VCaP (cell line): Measurements from ENCODE around the gene DNAJB5.
"Not testable (repeated sequence)": the region's sequence is repeated elsewhere in the genome, so short reads cannot be mapped to it uniquely, and the experiment has no call there.

Source experiments
- H3K27ac ChIP-seq: fragments of 450-650 bp; 2 replicates; pipeline ENCODE4 v1.5.1; 2017
- TF ChIP-seq, protein P1 (sequence below): fragments of 450-650 bp; conservative IDR thresholded peaks from 2 replicates; pipeline ENCODE4 v1.5.1; 2017; ENCODE audit warnings: mild to moderate bottlenecking, moderate library complexity

The DNAJB5 gene

DNA sequence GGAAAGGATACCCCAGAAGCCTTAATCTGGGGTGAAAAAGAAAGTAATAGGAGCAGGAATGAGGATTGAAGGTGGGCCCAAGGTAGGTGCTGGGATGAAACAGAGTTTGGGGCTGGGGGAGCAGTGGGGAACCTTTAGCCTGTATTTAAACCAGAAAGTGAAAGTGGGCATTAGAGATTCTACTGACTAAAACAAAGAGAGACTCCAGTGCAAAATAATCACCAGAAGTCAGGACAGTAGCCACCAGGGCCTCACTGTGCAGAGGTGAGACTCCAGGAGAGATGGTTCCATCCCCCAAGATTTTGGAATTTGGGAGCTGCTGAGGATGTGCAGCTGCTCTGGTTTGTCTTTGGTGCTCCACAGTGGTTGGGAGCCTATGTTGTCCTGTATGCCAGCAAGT is 13.1 kb downstream of the DNAJB5 start:
- TF ChIP-seq, protein P1, sequence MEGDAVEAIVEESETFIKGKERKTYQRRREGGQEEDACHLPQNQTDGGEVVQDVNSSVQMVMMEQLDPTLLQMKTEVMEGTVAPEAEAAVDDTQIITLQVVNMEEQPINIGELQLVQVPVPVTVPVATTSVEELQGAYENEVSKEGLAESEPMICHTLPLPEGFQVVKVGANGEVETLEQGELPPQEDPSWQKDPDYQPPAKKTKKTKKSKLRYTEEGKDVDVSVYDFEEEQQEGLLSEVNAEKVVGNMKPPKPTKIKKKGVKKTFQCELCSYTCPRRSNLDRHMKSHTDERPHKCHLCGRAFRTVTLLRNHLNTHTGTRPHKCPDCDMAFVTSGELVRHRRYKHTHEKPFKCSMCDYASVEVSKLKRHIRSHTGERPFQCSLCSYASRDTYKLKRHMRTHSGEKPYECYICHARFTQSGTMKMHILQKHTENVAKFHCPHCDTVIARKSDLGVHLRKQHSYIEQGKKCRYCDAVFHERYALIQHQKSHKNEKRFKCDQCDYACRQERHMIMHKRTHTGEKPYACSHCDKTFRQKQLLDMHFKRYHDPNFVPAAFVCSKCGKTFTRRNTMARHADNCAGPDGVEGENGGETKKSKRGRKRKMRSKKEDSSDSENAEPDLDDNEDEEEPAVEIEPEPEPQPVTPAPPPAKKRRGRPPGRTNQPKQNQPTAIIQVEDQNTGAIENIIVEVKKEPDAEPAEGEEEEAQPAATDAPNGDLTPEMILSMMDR: no peak
- H3K27ac ChIP-seq: no peak overlapping the region

DNA sequence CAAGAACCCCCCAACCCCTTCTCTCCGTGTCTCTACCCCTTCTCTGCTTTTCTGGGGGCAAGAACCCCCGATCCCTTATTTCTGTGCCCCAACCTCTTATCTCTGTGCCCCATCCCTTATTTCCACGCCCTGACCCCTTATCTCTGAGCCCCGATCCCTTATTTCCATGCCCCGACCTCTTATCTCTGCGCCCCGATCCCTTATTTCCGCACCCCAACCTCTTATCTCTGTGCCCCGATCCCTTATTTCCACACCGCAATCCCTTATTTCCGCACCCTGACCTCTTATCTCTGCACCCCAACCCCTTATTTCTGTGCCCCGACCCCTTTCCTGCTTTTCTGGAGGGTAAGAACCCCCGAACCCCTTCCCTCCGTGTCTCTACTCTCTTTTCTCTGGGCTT is 14.8 kb downstream of the DNAJB5 start:
- not testable (repeated sequence) for H3K27ac ChIP-seq

GRCh38 chr9:35010351-35010958 is 20.9 kb downstream of the DNAJB5 start:
- no peak overlapping the region for H3K27ac ChIP-seq
- TF ChIP-seq, protein P1: no peak

GRCh38 chr9:35014517-35014916 is 25.0 kb downstream of the DNAJB5 start:
- TF ChIP-seq, protein P1: no peak

GRCh38 chr9:35023443-35023842 is 33.9 kb downstream of the DNAJB5 start:
- not testable (repeated sequence) for H3K27ac ChIP-seq

More at GRCh38 chr9:35014517-35014916, 25.0 kb downstream of the DNAJB5 start:
- no peak overlapping the region for H3K27ac ChIP-seq

- H3K27ac ChIP-seq: no peak overlapping the region
- TF ChIP-seq, protein P1: no peak
Measured at GRCh38 chr9:35026671-35027070, 37.1 kb downstream of the DNAJB5 start.

- TF ChIP-seq, protein P1: no peak
- no peak overlapping the region for H3K27ac ChIP-seq
Measured at GRCh38 chr9:35027374-35027773, 37.8 kb downstream of the DNAJB5 start.

DNA sequence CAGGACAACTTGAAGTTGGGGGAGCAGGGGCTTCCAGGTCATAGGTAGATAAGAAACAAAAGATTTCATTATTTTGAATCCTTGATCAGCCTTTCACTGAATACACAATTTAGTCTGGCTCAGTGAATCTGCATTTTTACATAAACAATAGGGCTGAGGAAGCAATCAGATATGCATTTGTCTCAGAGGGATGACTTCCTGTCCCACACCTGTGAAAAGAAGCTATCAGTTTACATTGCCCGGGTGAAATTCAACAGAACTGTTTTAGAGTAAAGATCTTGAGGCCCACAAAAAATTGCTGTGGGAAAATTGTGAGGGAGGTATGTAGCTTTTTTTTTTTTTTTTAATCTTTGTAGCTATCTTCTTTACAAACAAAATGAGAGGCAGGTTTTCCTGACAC is 38.3 kb downstream of the DNAJB5 start:
- TF ChIP-seq, protein P1: no peak
- H3K27ac ChIP-seq: no peak overlapping the region

GRCh38 chr9:35028341-35028740 is 38.8 kb downstream of the DNAJB5 start:
- H3K27ac ChIP-seq: no peak overlapping the region
- TF ChIP-seq, protein P1: no peak
